Stimulated activated CD4-positive, alpha-beta T cell treated with anti-CD3 and anti-CD28 coated beads, Interleukin-4, amount 100 ng/mL, for 4 hours (primary cell): ENCODE data around the gene GDPD4.

Source experiments
- DNase-seq, 2 experiments: peaks; one replicate each; pipeline ENCODE4 v3.0.0-alpha.2; 2020

The GDPD4 gene

DNA sequence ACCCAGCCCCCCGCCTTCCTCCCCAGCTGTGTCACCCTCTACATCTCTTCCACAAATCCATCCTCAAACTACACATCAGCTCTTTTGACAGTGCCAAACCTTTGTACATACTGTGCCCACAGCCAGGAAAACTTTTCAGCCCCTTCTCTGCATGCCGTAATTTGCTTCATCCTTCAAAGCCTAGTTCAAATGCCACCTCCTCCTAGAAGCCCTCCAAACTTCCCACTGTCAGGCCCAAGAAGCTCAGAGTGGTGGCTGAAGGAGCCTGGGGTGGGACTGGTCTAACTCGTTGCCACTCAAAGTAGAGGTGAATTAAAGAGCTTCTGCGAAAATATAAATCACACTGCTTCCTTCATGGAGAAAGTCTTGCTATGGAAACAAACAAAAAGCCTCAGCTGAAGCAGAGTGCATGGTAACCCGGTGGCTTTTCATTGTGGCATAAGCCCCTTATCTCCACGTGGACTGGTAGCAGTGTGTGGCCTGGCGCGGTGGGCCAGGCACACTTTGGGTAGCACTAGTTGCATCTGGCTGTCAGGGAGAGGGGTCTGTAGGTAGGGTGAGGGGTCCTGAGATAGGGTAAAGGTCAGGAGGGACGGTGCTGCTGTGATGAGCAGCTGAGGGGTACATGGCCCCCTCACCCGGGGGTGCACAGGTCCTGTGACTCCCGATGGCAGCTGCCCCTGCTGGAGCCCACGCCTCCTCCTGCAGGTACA, 96.6 kb downstream of the GDPD4 start:
- no peak for DNase-seq

DNA sequence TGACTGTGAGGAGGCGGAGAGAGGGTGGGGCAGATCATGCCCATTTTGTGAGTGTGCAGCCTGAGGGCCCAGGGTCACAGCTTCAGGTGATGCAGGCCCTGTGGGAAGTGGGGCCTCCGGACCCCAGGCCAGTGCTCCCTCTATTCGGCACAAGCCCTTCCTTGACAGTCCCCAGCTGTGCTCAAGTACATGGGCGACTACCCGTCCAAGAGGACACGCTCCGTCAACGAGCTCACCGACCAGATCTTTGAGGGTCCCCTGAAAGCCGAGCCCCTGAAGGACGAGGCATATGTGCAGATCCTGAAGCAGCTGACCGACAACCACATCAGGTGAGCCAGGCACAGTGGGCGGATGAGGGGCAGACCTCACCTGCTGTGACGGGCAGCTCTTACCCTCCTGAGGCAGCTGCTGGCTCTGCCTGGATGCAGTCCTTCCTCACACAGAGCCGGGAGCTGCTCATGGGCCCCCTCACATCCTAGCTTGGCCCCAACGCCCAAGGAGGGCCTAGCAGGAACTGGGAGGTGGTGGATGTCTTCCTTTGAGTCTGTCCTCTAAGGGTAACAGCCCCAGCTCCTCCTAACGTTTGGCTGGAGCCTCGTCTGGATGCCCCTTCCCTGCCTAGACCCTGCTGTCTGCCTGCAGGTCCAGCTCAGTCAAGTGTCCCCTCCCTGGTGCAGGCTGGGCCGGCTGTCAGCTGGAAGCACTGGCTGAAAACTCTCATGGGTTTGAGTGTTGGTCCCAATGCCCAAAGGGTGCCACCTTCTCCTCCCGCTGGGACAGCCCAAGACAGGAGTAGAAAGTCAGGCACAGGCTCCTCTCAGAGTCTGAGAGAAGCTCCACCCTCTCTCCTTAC, 97.4 kb downstream of the GDPD4 start:
- DNase-seq = no peak

GRCh38 chr11:77202941-77203900, 98.3 kb downstream of the GDPD4 start:
- no peak for DNase-seq

DNA sequence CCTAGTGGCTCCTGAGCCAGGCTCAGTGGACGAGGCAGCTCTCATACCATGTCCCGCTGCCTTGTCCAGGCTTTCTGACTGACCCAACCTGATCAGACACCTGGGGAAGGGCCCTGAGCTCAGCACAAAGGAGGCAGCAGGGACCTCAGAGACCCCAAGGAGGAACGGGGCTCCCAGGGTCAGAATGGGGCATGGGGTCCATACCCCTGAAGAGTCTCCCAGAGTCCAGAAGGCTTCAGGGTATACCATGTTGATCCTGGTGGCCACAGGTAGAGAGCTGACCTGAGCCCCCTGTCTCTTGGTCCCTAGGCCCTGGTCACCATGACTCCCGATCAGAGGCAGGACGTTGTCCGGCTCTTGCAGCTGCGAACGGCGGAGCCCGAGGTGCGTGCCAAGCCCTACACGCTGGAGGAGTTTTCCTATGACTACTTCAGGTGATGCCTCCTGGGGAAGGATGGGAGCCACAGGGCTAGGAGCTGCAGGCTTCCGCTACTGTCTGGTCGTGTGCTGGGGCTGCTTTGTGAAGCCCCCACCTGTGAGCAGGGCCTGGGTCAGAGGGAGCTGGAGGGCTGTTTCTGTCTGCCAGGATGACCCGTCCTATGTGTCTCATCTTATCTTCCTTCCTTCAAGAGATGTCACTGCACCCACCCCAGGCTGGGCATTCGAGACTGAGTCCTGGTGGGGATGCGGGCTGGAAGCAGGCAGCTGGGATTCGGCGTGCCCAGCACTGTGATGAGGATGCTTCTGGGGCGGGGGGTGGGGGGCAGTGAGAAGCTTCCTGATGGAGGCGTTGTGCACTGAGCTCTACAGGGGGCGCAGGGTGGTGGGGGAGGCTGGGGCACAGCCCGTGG, 99.3 kb downstream of the GDPD4 start:
- no peak for DNase-seq

DNA sequence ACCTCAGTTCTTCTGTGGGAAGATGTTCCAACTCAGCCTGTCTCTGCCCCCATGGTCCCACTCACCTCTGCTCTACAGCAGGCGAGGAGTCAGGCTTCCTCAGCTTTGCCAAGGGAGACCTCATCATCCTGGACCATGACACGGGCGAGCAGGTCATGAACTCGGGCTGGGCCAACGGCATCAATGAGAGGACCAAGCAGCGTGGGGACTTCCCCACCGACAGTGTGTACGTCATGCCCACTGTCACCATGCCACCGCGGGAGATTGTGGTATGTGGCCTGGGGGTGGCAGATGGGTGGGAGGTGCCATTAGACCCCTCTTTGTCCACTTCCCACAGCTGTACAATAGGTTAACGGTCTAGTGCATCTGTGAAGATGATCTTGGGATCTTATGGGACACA, 100.1 kb downstream of the GDPD4 start:
- no peak for DNase-seq

DNA sequence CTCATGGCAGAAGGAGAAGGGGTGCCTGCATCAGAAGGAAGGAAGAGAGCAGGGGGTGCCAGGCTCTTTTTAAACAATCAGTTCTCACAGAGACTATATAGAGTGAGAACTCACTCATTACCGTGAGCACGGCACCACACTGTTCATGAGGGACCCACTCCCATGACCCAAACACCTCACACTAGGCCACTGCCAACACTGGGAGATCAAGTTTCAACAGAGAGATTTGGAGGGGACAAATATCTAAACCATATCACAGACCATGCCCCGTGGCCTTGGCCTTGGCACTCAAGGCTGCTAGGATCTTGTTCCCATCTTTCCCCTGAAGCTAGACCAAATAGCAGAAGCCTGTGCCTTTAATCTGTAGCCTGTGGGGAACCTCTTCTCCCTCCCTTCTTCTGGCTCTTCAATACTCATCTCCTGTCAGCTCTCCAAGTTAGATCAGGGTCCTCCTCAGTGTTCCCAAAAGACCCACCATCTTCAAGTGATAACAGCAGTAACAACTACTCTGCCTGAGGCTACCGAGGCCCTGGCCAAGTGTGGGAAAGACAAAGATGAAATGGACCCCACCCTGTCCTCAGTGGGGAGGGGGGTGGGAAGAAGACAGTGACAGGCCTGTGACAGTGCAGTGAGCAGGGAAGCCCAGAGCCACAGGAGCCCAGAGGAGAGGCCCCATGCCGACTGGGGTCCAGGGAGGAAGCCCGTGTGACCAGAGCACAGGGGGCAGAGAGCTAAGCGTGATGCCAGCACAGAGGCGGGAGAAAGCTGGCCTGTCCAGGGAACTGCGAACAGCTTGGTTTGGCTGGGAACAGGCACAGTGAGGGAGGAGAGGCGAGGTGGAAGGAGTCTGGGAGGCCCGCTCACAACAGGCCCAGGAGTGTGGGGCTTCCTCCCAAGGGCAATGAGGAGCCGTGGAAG, 100.9 kb downstream of the GDPD4 start:
- no peak for DNase-seq

DNA sequence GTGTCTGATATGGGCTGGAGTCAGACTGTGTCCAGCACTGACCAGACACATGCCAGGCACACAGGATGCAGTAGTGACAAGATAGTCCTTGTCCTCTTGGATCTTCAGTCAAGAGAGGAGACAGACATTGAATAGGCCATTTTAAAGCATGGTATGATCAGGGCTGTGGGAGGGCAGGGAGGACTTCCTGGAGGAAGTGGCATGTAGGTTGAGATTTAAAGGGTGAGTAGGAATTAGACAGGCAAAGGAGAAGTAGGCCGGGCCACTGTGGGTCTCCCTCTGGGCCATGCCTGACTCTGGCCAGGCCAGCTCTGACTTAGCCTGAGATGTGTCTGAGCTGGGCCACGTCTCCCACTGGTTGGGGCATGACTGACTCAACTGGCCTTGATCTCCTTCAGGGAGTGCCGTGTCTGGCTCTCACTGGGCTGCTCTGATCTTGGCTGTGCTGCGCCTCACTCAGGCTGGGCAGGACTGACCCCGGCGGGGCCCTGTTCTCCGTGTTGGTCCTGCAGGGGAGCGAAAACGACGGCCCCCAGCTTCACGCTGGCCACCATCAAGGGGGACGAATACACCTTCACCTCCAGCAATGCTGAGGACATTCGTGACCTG, 102.2 kb downstream of the GDPD4 start:
- DNase-seq = no peak

DNA sequence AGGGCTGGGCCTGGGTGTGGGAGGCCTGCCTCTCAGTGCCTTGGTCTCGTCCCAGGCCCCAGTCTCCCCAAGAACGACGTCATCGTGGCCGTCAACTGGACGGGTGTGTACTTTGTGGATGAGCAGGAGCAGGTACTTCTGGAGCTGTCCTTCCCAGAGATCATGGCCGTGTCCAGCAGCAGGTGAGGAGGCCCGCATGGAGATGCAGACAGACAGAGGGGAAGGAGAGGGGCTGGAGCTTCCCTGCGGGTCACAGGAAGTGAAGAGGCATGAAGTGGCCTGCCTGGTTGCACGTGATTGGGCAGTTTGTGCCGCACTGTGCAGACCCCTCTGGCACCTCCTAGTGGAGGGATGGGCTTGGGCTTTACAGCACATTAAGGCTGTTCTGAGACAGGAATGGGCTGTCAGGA, 103.0 kb downstream of the GDPD4 start:
- DNase-seq = no peak

DNA sequence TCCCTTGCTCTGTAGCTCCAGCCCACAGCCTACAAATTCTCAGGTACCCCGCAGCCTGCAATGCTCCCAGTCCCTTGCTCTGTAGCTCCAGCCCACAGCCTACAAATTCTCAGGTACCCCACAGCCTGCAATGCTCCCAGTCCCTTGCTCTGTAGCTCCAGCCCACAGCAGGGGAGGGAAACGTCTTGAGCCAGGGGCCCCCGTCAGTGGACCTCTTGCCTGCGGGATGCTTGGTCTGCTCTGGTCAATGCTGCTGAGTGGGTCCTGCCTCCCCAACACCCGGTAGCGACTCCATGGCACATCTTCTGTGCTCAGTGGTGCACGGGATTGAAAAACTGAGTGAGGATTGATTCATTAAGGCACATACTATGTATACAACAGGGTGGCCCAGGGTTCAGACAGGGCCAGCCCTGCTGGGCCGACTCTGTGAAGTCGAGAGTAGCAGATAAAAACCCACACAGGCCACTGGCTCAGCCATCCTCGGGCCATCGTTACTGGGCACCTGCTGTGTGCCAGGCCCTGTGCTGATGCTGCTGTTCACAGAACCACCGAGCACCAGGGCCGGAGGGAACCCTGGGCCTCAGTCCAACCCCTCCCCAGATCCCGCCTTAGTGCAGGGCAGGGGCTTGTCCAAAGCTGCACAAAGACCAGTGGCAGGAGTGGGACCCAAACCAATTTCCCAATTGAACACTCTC, 103.7 kb downstream of the GDPD4 start:
- no peak for DNase-seq

DNA sequence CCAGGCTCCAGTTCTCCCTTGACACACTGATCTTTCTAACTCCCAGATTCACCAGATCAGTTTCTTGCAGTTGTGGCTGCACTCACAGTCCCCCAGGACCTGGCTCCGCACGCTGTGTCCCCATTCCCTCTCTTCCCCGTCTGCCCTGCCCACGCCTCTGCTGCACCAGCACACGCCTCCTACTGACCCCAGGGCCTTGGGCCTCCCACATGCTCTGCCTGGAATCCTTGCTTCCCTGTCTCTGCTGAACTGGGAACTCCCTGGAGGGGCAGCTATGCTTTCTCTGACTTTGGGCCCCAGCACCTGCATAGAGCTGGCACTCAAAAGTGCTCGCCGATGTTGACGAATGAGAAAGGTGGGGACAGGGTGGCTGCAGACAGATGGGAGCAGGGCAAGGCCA, 104.5 kb downstream of the GDPD4 start:
- DNase-seq = no peak

DNA sequence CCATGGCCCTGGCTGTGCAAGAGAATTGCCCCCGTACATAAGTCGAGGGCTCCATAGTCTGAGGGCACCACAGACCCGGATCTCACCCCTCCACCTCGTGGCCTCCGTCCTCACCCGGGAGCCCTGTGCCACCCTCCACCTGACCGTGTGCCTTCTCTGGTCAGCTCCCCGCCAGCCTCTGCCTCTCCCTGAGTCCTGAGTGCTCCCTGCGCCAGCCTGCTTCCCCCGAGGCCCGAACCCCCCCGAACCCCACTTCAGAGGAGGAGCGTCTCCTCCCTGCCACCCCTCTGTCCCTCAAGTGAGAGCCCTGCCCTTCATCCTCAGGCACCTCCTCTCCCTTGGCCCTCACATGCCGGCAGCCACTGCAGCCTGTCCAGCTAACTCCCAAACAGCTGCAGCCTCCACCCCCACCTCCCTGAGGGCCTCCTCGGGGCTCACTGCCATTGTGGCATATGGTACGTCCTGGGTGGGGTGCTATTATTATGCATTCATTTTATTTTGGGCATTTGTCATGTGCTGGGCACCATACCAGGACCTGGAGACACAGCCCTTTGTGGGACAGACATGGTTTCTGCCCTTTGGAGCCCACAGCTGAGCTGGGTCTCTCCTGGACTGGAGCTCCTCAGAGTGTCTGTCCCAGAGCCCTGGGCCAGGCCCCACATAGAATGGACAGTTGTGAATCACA, 106.3 kb downstream of the GDPD4 start:
- DNase-seq = no peak

DNA sequence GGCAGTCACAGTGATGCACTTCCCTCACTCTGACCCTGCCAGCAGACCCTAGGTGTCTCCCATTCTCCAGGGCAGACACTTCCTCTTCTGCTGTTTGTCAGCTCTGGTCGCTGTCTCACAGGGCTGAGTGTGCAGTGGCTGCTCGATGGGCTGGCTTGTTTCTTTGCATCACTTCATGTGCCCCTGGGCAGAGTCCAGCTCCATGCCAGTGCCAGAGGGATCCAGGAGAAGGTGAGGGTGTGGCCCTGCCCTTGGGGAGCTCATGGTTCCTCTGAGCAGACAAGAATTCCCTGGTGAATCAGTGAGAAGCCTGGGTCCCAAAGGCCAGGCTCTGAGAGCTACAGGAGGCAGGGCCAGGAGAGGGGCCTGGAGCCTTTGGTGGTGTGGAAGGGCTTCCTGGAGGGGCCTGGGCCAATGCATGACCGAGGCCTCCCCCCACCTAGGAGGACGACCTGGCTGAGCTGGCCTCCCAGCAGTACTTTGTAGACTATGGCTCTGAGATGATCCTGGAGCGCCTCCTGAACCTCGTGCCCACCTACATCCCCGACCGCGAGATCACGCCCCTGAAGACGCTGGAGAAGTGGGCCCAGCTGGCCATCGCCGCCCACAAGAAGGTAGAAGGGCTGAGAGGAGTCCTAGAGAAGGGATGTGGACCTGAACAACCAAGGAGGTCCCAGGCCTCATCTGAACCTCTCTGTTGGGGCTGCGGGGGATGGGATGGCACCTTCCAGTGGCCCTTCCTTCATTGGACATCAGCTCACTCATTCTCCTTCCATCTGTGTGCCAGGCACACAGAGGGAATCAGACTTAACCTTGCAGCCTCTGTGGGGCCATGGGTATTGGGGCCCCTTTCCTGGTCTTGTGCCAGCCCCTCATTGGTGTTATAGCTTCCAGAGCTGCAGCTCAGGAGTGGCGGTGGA, 107.3 kb downstream of the GDPD4 start:
- DNase-seq = no peak

DNA sequence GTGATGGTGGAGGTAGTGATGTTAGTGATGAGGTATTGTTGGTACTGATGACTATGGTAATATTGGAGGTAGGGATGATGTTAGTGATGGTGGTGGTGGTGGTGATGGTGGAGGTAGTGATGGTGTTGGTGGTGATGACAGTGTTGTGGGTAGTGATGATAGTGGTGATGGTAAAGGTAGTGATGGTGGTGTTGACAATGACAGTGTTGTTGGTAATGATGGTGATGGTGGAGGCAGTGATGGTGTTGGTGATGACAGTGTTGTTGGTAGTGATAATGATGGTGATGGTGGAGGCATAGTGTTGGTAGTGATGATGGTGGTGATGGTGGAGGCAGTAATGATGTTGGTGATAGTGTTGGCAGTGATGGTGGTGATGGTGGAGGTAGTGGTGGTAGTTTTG, 108.3 kb downstream of the GDPD4 start:
- DNase-seq = no peak

DNA sequence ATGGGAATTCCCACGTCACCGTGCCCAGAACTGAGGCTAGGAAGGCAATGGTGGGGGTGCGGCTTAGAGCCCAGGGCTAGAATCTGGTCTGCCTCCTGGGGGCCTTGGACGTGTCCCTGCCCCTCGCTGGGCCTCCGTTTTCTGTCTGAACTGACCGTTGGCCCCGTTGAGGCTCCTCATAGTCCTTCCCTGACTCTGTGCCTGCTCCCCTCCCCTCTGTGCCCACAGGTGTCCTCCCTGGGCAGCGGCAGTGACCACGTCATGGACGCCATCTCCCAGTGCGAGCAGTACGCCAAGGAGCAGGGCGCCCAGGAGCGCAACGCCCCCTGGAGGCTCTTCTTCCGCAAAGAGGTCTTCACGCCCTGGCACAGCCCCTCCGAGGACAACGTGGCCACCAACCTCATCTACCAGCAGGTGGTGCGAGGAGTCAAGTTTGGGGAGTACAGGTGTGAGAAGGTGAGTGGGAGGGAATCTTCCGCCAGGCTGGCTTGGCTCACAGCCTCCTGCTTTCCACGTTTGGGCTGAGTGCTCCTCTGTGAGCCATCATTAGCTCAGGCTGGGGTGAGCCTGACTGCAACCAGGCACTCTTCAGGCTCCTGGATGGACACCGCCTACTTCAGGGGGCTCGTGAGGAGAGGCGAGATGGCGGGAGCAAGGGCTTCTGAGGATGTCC, 109.5 kb downstream of the GDPD4 start:
- peak; percentile 41 to 59 for DNase-seq

DNA sequence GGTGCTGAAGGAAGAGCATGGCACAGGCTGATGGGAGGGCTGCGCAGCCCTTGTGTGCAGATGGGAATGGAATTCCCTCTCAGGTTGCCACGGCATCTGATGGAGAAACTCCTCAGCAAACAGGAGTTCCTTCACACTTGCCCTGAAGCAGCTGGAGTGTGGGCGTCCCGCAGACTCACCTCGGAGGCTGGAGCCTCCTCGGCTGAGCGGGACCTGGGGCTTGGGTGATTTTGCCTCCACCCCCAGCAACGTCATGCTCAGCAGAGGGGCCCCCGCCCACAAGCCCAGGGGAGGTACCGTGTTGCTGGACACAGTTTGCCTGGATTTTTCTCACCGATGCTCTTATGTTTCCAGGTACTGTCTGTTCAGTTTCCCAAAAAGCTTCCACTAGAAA, 110.1 kb downstream of the GDPD4 start:
- no peak for DNase-seq

GRCh38 chr11:77190331-77191075, 111.0 kb downstream of the GDPD4 start:
- no peak for DNase-seq
